Measurements from ENCODE around the gene LDLRAD4. TPM values are rescaled to one million over a fixed set of nuclear protein-coding genes. Genes with fewer than 3 reads are reported as not detected.

Gene LDLRAD4
- total RNA-seq, 1 donor from 2014 or later: 1.4 TPM

GRCh38 chr18:13412901-13413300, 194.3 kb downstream of the LDLRAD4 start:
- DNase-seq (ENCODE audit: low read depth, low spot score): no peak
- Mint-ChIP-seq H3K4me1 (peaks cover 4% of the 10 kb centered on the region), H3K4me3 (no peak overlapping the region), H3K36me3 (ENCODE audit: low read depth) (peaks cover 3% of the 10 kb centered on the region), H3K27ac (ENCODE audit: unreplicated experiment) (no peak overlapping the region), H3K9me3 (peaks cover 6% of the 10 kb centered on the region), H3K27me3 (ENCODE audit: low read depth) (no peaks in the 10 kb centered on the region)
- TF ChIP-seq CTCF (conservative IDR thresholded peaks at IDR 0.05): no peak

- H3K36me3 Mint-ChIP-seq (ENCODE audit: low read depth): peaks cover 3% of the 10 kb centered on the region
- H3K4me3 Mint-ChIP-seq: no peak overlapping the region
- no peak for TF ChIP-seq CTCF (conservative IDR thresholded peaks at IDR 0.05)
- no peaks in the 10 kb centered on the region for H3K27me3 Mint-ChIP-seq (ENCODE audit: low read depth)
- H3K27ac Mint-ChIP-seq (ENCODE audit: unreplicated experiment): no peak overlapping the region
- H3K9me3 Mint-ChIP-seq: peaks cover 6% of the 10 kb centered on the region
- DNase-seq (ENCODE audit: low read depth, low spot score): no peak
- no peaks in the 10 kb centered on the region for H3K4me1 Mint-ChIP-seq
Observed at GRCh38 chr18:13414102-13414501, 195.5 kb downstream of the LDLRAD4 start.

- no peaks in the 10 kb centered on the region for H3K27me3 Mint-ChIP-seq (ENCODE audit: low read depth)
- H3K4me3 Mint-ChIP-seq: no peak overlapping the region
- peaks cover 3% of the 10 kb centered on the region for H3K36me3 Mint-ChIP-seq (ENCODE audit: low read depth)
- TF ChIP-seq CTCF (conservative IDR thresholded peaks at IDR 0.05): no peak
- no peak for DNase-seq (ENCODE audit: low read depth, low spot score)
- H3K27ac Mint-ChIP-seq (ENCODE audit: unreplicated experiment): no peak overlapping the region
- H3K9me3 Mint-ChIP-seq: peaks cover 6% of the 10 kb centered on the region
- no peaks in the 10 kb centered on the region for H3K4me1 Mint-ChIP-seq
Observed at GRCh38 chr18:13414521-13414920, 196.0 kb downstream of the LDLRAD4 start.

GRCh38 chr18:13415736-13416135, 197.2 kb downstream of the LDLRAD4 start:
- Mint-ChIP-seq H3K27me3 (ENCODE audit: low read depth) (no peaks in the 10 kb centered on the region), H3K4me3 (no peak overlapping the region), H3K9me3 (peaks cover 6% of the 10 kb centered on the region), H3K27ac (ENCODE audit: unreplicated experiment) (no peak overlapping the region), H3K36me3 (ENCODE audit: low read depth) (peaks cover 3% of the 10 kb centered on the region), H3K4me1 (no peaks in the 10 kb centered on the region)
- no peak for DNase-seq (ENCODE audit: low read depth, low spot score)
- no peak for TF ChIP-seq CTCF (conservative IDR thresholded peaks at IDR 0.05)

- H3K27ac Mint-ChIP-seq (ENCODE audit: unreplicated experiment): no peak overlapping the region
- H3K36me3 Mint-ChIP-seq (ENCODE audit: low read depth): peaks cover 3% of the 10 kb centered on the region
- no peaks in the 10 kb centered on the region for H3K27me3 Mint-ChIP-seq (ENCODE audit: low read depth)
- H3K9me3 Mint-ChIP-seq: peaks cover 6% of the 10 kb centered on the region
- DNase-seq (ENCODE audit: low read depth, low spot score): no peak
- H3K4me3 Mint-ChIP-seq: no peak overlapping the region
- no peaks in the 10 kb centered on the region for H3K4me1 Mint-ChIP-seq
- TF ChIP-seq CTCF (conservative IDR thresholded peaks at IDR 0.05): no peak
Observed at GRCh38 chr18:13416208-13416607, 197.6 kb downstream of the LDLRAD4 start.

- DNase-seq (ENCODE audit: low read depth, low spot score): no peak
- H3K9me3 Mint-ChIP-seq: peaks cover 6% of the 10 kb centered on the region
- no peak overlapping the region for H3K4me3 Mint-ChIP-seq
- H3K4me1 Mint-ChIP-seq: no peaks in the 10 kb centered on the region
- H3K36me3 Mint-ChIP-seq (ENCODE audit: low read depth): no peaks in the 10 kb centered on the region
- H3K27ac Mint-ChIP-seq (ENCODE audit: unreplicated experiment): no peak overlapping the region
- no peak for TF ChIP-seq CTCF (conservative IDR thresholded peaks at IDR 0.05)
- H3K27me3 Mint-ChIP-seq (ENCODE audit: low read depth): no peaks in the 10 kb centered on the region
Observed at GRCh38 chr18:13416848-13417247, 198.3 kb downstream of the LDLRAD4 start.

All from neural crest cell (in vitro differentiated cells).